K562 (cell line): ENCODE measurements around the gene NUDCD3.

ENCODE experiments used
- ATF2 ChIP-seq: sonication (generic); formaldehyde crosslinking; IDR thresholded peaks from 2 replicates; pipeline ENCODE4 v1.8.1; 2022; ENCODE audit warnings: missing genetic modification reagents
- DIDO1 ChIP-seq: fragments of 450-650 bp; IDR thresholded peaks from 2 replicates; pipeline ENCODE4 v1.6.1; 2016; ENCODE audit warnings: low read depth, missing biosample characterization, missing genetic modification characterization
- EP300 ChIP-seq: IDR thresholded peaks from 2 replicates; pipeline ENCODE4 v1.6.1; 2012; ENCODE audit warnings: low read length, improper control_type of control experiment
- POLR2A ChIP-seq: fragments of 450-650 bp; conservative IDR thresholded peaks from 2 replicates; pipeline ENCODE4 v1.6.1; 2016
- SREBF2 ChIP-seq: sonication (generic); formaldehyde crosslinking; IDR thresholded peaks from 2 replicates; pipeline ENCODE4 v1.4.0; 2020; ENCODE audit warnings: mild to moderate bottlenecking, missing genetic modification reagents
- ZNF518B ChIP-seq: fragments of 250-450 bp; sonication (Bioruptor Pico); IDR thresholded peaks from 2 replicates; pipeline ENCODE4 v1.5.0; 2021; ENCODE audit warnings: mild to moderate bottlenecking, moderate library complexity

GRCh38 chr7:44391171-44391570, 99.3 kb downstream of the NUDCD3 start:
- TF ChIP-seq DIDO1 (tag) (no peak), ZNF518B (CRISPR knock-in tag) (no peak), SREBF2 (CRISPR knock-in tag) (no peak), ATF2 (no peak), POLR2A (no peak), EP300 (no peak)
